Adipocyte (in vitro differentiated cells): ENCODE results near the gene BICRAL.
"Not testable (repeated sequence)": the region's sequence is repeated elsewhere in the genome, so short reads cannot be mapped to it uniquely, and the experiment has no call there.

ENCODE experiments used
- DNase-seq: peaks from one replicate; pipeline ENCODE4 v3.0.0-alpha.2; 2015; ENCODE audit warnings: low read depth
- H3K27me3 ChIP-seq: replicated peaks from 2 replicates; pipeline ENCODE4 v1.7.0; 2013; ENCODE audit warnings: mild to moderate bottlenecking, low read length, moderate library complexity; ENCODE audit not compliant: control insufficient read depth, insufficient read depth
- H3K36me3 ChIP-seq: 2 replicates; pipeline ENCODE4 v1.7.0; 2013; ENCODE audit warnings: low read length, mild to moderate bottlenecking, moderate library complexity; ENCODE audit not compliant: control insufficient read depth, insufficient read depth, severe bottlenecking
- H3K4me1 ChIP-seq: 2 replicates; pipeline ENCODE4 v1.7.0; 2013; ENCODE audit warnings: mild to moderate bottlenecking, low read length, moderate library complexity; ENCODE audit not compliant: control insufficient read depth, insufficient read depth
- H3K4me3 ChIP-seq: 2 replicates; pipeline ENCODE4 v1.7.0; 2013; ENCODE audit warnings: mild to moderate bottlenecking, low read length, moderate library complexity
- H3K9ac ChIP-seq: 2 replicates; pipeline ENCODE4 v1.7.0; 2013; ENCODE audit warnings: mild to moderate bottlenecking, low read length, moderate library complexity
- H3K9me3 ChIP-seq: 2 replicates; pipeline ENCODE4 v1.7.0; 2013; ENCODE audit warnings: mild to moderate bottlenecking, low read length, moderate library complexity; ENCODE audit not compliant: control insufficient read depth

BICRAL gene

GRCh38 chr6:42797696-42798095 is 15.8 kb downstream of the BICRAL start:
- H3K9me3 ChIP-seq, DNase-seq, H3K27me3 ChIP-seq, H3K36me3 ChIP-seq, H3K9ac ChIP-seq, H3K4me3 ChIP-seq: not testable (repeated sequence)
- H3K4me1 ChIP-seq: peaks cover 19% of the 10 kb centered on the region

- Histone ChIP-seq H3K4me3 (no peak overlapping the region), H3K36me3 (no peaks in the 10 kb centered on the region), H3K9me3 (no peaks in the 10 kb centered on the region), H3K9ac (no peak overlapping the region), H3K4me1 (peaks cover 19% of the 10 kb centered on the region), H3K27me3 (no peaks in the 10 kb centered on the region)
- no peak for DNase-seq
Observed at GRCh38 chr6:42805297-42805861, 23.5 kb downstream of the BICRAL start.

- not testable (repeated sequence) for H3K4me1 ChIP-seq, H3K36me3 ChIP-seq, H3K9me3 ChIP-seq, H3K9ac ChIP-seq, DNase-seq, H3K27me3 ChIP-seq, H3K4me3 ChIP-seq
Observed at GRCh38 chr6:42806359-42806758, 24.5 kb downstream of the BICRAL start.

- no peaks in the 10 kb centered on the region for H3K36me3 ChIP-seq
- no peak overlapping the region for H3K9ac ChIP-seq
- H3K27me3 ChIP-seq: no peaks in the 10 kb centered on the region
- H3K9me3 ChIP-seq: no peaks in the 10 kb centered on the region
- peaks cover 10% of the 10 kb centered on the region for H3K4me1 ChIP-seq
- no peak overlapping the region for H3K4me3 ChIP-seq
- DNase-seq: no peak
Observed at GRCh38 chr6:42808492-42809483, 26.9 kb downstream of the BICRAL start.

- no peak overlapping the region for H3K4me3 ChIP-seq
- no peak for DNase-seq
- H3K27me3 ChIP-seq: no peaks in the 10 kb centered on the region
- H3K9ac ChIP-seq: no peak overlapping the region
- no peaks in the 10 kb centered on the region for H3K36me3 ChIP-seq
- H3K4me1 ChIP-seq: peaks cover 13% of the 10 kb centered on the region
- no peaks in the 10 kb centered on the region for H3K9me3 ChIP-seq
Observed at GRCh38 chr6:42813074-42813645, 31.3 kb downstream of the BICRAL start.

- H3K9me3 ChIP-seq: no peaks in the 10 kb centered on the region
- H3K4me1 ChIP-seq: peaks cover 12% of the 10 kb centered on the region
- DNase-seq: no peak
- no peak overlapping the region for H3K9ac ChIP-seq
- H3K4me3 ChIP-seq: no peak overlapping the region
- no peaks in the 10 kb centered on the region for H3K27me3 ChIP-seq
- no peaks in the 10 kb centered on the region for H3K36me3 ChIP-seq
Observed at GRCh38 chr6:42813906-42814444, 32.1 kb downstream of the BICRAL start.

GRCh38 chr6:42815726-42816125 is 33.9 kb downstream of the BICRAL start:
- not testable (repeated sequence) for H3K4me3 ChIP-seq, DNase-seq, H3K9ac ChIP-seq, H3K9me3 ChIP-seq, H3K27me3 ChIP-seq, H3K36me3 ChIP-seq
- H3K4me1 ChIP-seq: peaks cover 22% of the 10 kb centered on the region

GRCh38 chr6:42817907-42818306 is 36.1 kb downstream of the BICRAL start:
- Histone ChIP-seq H3K36me3 (peaks cover 3% of the 10 kb centered on the region), H3K27me3 (no peaks in the 10 kb centered on the region), H3K9me3 (no peaks in the 10 kb centered on the region), H3K4me3 (no peak overlapping the region), H3K4me1 (peaks cover 37% of the 10 kb centered on the region), H3K9ac (no peak overlapping the region)
- no peak for DNase-seq

- Histone ChIP-seq H3K4me1 (peaks cover 37% of the 10 kb centered on the region), H3K4me3 (no peak overlapping the region), H3K27me3 (no peaks in the 10 kb centered on the region), H3K9me3 (no peaks in the 10 kb centered on the region), H3K9ac (no peak overlapping the region), H3K36me3 (peaks cover 3% of the 10 kb centered on the region)
- DNase-seq: no peak
Observed at GRCh38 chr6:42818416-42818815, 36.6 kb downstream of the BICRAL start.

GRCh38 chr6:42818878-42819277 is 37.0 kb downstream of the BICRAL start:
- Histone ChIP-seq H3K9me3 (no peaks in the 10 kb centered on the region), H3K4me3 (no peak overlapping the region), H3K4me1 (peaks cover 37% of the 10 kb centered on the region), H3K9ac (no peak overlapping the region), H3K27me3 (no peaks in the 10 kb centered on the region), H3K36me3 (peaks cover 3% of the 10 kb centered on the region)
- no peak for DNase-seq

GRCh38 chr6:42819803-42820511 is 38.1 kb downstream of the BICRAL start:
- Histone ChIP-seq H3K4me3 (peak overlapping the region; percentile 58), H3K9ac (peak overlapping the region; percentile 78), H3K36me3 (peaks cover 8% of the 10 kb centered on the region), H3K9me3 (no peaks in the 10 kb centered on the region), H3K4me1 (peaks cover 37% of the 10 kb centered on the region), H3K27me3 (no peaks in the 10 kb centered on the region)
- DNase-seq: peak; percentile 27
